Thyroid gland (tissue), 4 donors: ENCODE data around the gene RFX2. TPM values are rescaled to one million over a fixed set of nuclear protein-coding genes. Genes with fewer than 3 reads are reported as not detected.
A peak's percentile ranks its signal among the peaks of the same experiment; 100 is the strongest.

Experiments used
- DNase-seq, 2 donors: peaks; one replicate each; pipeline ENCODE4 v3.0.0-alpha.2; 2019
- H3K27ac ChIP-seq, 3 donors: fragments of 200-600 bp; sonication (generic); 1 replicate in 2 of 3; 2 replicates in 1 of 3; pipeline ENCODE4 v1.5.1; 2016 to 2019; ENCODE audit warnings: mild to moderate bottlenecking in 1 of 3, moderate library complexity in 1 of 3
- H3K27me3 ChIP-seq: fragments of 200-600 bp; sonication (generic); one replicate; pipeline ENCODE4 v1.5.1; 2019
- H3K36me3 ChIP-seq, 2 donors: fragments of 200-600 bp; sonication (generic); one replicate each; pipeline ENCODE4 v1.5.1; 2016 to 2019
- H3K4me1 ChIP-seq, 2 donors: fragments of 200-600 bp; sonication (generic); one replicate each; pipeline ENCODE4 v1.5.1; 2017 to 2019
- H3K4me3 ChIP-seq, 3 donors: fragments of 200-600 bp; sonication (generic); replicated peaks in 1 of 3; 1 replicate in 2 of 3; 2 replicates in 1 of 3; pipeline ENCODE4 v1.5.1; 2016; ENCODE audit warnings: mild to moderate bottlenecking in 1 of 3
- H3K9me3 ChIP-seq: fragments of 200-600 bp; sonication (generic); one replicate; pipeline ENCODE4 v1.5.1; 2017
- CTCF ChIP-seq, 6 experiments: fragments of 200-600 bp in 3 of 6; fragments of 450-650 bp in 3 of 6; sonication (generic) in 3 of 6; IDR thresholded peaks; one replicate each; pipeline ENCODE4 v1.5.1; 2016 to 2019; ENCODE audit warnings: antibody characterized with exemption in 6 of 6, mild to moderate bottlenecking in 2 of 6, inconsistent platforms in 1 of 6, moderate library complexity in 1 of 6
- POLR2A ChIP-seq, 2 donors: fragments of 450-650 bp; IDR thresholded peaks; one replicate each; pipeline ENCODE4 v1.6.1; 2017; ENCODE audit warnings: antibody characterized with exemption in 2 of 2, mild to moderate bottlenecking in 2 of 2, moderate library complexity in 1 of 2
- WGBS, 2 donors: methylation state at CpG; one replicate each; pipeline ENCODE4 v1.1.5; 2017; 5-methylcytosine and 5-hydroxymethylcytosine counted together
- intact Hi-C: fragments of 100-400 bp; cut with DNase I; formaldehyde crosslinking; loops from one replicate; pipeline ENCODE4 v1.15.1; 2023
- total RNA-seq, 4 donors: library from RNA; depleted of rRNA; stranded (reverse); fragments of >200 nt; gene quantifications; one replicate each; pipeline ENCODE4 v1.2.3, GENCODE V29; 2016

The RFX2 gene
- total RNA-seq, 4 donors from 2014 or later: 4.1 to 10.6 (median 7.7) TPM

DNA sequence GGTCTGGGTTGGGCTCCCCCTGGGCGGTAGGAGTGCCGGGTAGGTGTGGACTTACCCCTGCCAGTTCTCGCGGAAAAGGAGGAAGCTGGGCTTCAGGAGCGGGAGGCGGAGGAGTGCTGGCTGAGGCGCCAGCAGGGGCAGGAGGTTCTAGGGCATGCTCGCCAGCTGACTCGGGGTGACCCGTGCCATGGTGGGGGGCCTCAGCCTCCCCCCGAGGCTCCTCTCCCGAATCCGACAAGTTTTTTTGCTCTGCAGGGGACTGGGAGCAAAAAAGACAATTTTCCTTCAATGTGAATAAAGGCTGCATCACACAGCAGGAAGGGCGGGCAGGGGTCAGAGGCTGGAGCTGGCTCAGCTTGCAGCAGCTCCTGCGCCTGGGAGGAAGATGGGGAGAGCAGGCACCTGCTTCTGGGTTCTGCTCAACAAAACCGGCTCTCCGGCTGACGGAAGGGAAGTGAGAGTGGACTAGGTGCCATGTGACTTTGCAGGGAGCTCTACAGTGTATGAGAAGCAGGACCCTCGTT lies 158.9 kb downstream of the RFX2 start:
- Histone ChIP-seq H3K4me1 (peaks cover 83 to 92% of the 10 kb centered on the region in 2 donors), H3K4me3 (no peak overlapping the region), H3K36me3 (no peaks in the 10 kb centered on the region), H3K27me3 (no peaks in the 10 kb centered on the region), H3K9me3 (no peaks in the 10 kb centered on the region), H3K27ac (peak overlapping the region in 1 of 3 donors; percentile 37)
- DNase-seq: no peak
- TF ChIP-seq CTCF (IDR thresholded peaks at IDR 0.05) (no peak), POLR2A (IDR thresholded peaks at IDR 0.05) (no peak)
- intact Hi-C loops: no loop called here
- 61% methylated on average over 19 of the region's 19 CpGs for WGBS, 2 donors

DNA sequence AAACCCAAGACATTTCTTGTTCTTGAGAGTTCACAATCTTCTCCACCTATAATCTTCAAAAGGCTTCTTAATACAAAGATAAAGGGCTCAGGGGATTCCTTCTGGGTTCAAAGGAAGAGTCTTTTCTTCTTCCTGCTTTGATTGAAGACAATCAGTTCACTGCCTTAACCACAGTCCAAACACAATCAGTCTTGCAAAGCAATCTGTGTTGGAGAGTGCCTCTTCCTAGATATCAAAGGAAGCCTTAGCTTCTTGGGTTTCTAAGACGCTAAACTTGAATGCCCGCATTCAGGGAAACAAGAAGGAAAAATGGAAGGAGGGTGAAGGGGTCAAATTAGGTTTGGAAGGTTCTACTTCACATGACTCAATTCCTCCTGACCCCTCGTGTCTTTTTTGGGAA lies 159.6 kb downstream of the RFX2 start:
- intact Hi-C loops: no loop called here
- H3K4me3 ChIP-seq: no peak overlapping the region
- H3K36me3 ChIP-seq: no peaks in the 10 kb centered on the region
- H3K9me3 ChIP-seq: no peaks in the 10 kb centered on the region
- H3K27ac ChIP-seq: peak overlapping the region in 1 of 3 donors; percentile 37
- no peaks in the 10 kb centered on the region for H3K27me3 ChIP-seq
- DNase-seq: no peak
- WGBS, 2 donors: 52 to 55% methylated on average over 3 of the region's 3 CpGs
- H3K4me1 ChIP-seq: peaks cover 78 to 96% of the 10 kb centered on the region in 2 donors
- no peak for TF ChIP-seq POLR2A (IDR thresholded peaks at IDR 0.05)
- TF ChIP-seq CTCF (IDR thresholded peaks at IDR 0.05): no peak

DNA sequence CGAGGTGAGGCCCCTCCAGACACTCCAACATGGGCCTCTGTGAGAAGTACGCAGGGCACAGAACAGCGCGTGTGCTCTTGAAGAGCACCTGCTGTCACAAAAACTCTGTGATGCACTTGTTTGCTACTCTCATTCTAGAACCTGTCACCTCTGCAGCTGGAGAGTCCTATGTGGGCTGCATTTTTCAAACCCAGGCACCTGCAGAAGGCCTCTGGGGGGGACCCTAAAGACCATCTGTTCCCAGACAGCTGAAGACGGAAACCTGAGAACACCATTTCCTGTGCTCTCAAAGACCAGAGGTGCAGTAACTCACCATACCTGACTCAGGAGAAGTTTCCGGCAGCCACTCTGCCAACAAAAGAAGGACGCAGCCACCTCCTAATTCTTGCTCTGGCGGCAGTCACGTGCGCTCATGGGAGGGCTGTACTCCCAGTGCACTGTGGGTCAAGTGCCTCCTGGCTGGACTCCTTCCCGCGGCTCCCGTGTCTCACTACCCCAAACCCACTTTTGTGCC lies 160.5 kb downstream of the RFX2 start:
- 39 to 45% methylated on average over 10 to 13 of the region's 13 CpGs for WGBS, 2 donors
- peak; percentile 94 to 95 for DNase-seq
- no peak for TF ChIP-seq CTCF (IDR thresholded peaks at IDR 0.05)
- TF ChIP-seq POLR2A (IDR thresholded peaks at IDR 0.05): peak in 1 of 2 donors; percentile 37
- intact Hi-C loops: no loop called here
- Histone ChIP-seq H3K4me1 (peaks cover 69 to 87% of the 10 kb centered on the region in 2 donors), H3K4me3 (no peak overlapping the region), H3K9me3 (no peaks in the 10 kb centered on the region), H3K27me3 (no peaks in the 10 kb centered on the region), H3K36me3 (no peaks in the 10 kb centered on the region), H3K27ac (peak overlapping the region; percentile 64 to 74 (median 72))

DNA sequence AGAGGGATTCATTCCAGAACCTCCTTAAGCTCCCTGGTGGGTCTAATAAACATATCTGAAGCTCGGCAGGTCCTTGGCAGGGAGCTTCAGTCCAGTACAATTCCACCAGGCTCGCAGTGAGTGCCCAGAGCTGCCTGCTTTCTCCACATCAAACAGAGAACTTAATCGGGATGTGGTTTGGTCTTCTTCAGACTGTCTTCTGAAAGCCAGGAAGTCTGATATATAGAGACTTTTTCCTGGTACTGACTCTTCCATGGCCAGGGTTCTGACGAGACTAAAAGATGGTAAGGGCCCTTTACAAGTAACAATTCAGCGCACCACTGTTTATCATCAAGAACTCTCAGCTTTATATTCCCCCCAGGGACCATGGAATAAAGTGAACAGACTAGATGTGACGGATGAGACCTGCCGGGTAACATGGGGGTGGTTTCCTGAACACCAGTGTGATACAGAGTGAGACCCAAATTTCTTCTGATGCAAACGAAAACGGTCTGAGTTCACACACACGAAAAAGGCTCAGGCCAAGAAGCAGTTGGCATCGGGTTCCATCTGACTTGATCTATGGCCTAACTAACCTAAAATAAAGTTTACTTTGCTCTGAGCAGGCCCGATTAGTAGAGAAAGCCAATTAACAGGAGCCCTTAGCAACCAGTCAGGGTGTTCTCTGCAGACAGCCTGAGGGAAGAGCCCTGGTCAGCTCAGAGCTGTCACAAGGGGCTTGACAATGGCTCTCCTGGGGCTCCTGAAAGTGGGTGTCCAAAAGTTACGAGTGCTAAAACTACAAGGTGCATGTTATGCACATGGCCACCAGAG lies 161.3 kb downstream of the RFX2 start:
- Histone ChIP-seq H3K9me3 (no peaks in the 10 kb centered on the region), H3K4me1 (peaks cover 62 to 78% of the 10 kb centered on the region in 2 donors), H3K4me3 (no peak overlapping the region), H3K36me3 (no peaks in the 10 kb centered on the region), H3K27ac (peak overlapping the region; percentile 63 to 74 (median 72)), H3K27me3 (no peaks in the 10 kb centered on the region)
- 53 to 66% methylated on average over 13 of the region's 13 CpGs for WGBS, 2 donors
- intact Hi-C loops: no loop called here
- no peak for TF ChIP-seq CTCF (IDR thresholded peaks at IDR 0.05)
- no peak for TF ChIP-seq POLR2A (IDR thresholded peaks at IDR 0.05)
- DNase-seq: peak; percentile 52 to 58

DNA sequence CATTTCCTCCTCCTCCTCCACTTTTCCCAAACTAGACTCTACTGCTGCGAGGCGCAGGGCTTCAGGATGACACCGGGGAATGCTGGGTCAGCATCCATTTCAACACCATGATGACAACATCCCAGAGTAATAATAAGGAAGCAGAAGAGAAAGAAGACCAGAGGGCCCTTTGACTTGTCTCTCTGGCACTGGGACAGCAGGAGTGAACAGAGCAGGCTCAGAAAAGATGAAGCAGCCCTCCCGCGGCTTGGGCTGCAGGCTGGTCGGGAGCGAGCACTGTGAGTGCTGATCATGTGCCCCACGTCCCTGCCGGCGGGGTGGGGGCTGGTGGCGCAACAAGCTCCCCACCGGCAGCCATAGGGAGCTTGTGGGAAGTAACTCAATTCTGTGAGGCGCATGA lies 162.9 kb downstream of the RFX2 start:
- WGBS, 2 donors: 55 to 73% methylated on average over 13 of the region's 13 CpGs
- Histone ChIP-seq H3K4me1 (peaks cover 46 to 63% of the 10 kb centered on the region in 2 donors), H3K4me3 (no peak overlapping the region)

More for the DNA sequence above, 162.9 kb downstream of the RFX2 start:
- intact Hi-C loops: no loop called here
- Histone ChIP-seq H3K27me3 (no peaks in the 10 kb centered on the region), H3K9me3 (no peaks in the 10 kb centered on the region), H3K27ac (peak overlapping the region in 2 of 3 donors; percentile 72 to 74), H3K36me3 (no peaks in the 10 kb centered on the region)
- peak in 1 of 2 donors; percentile 39 for DNase-seq
- TF ChIP-seq CTCF (IDR thresholded peaks at IDR 0.05): no peak
- no peak for TF ChIP-seq POLR2A (IDR thresholded peaks at IDR 0.05)
